Stimulated activated CD4-positive, alpha-beta T cell treated with anti-CD3 and anti-CD28 coated beads, Interleukin-1b, Interleukin-23, amount 100 ng/mL, for 48 hours (primary cell): Measurements from ENCODE around the gene CLMN.
A peak's percentile ranks its signal among the peaks of the same experiment; 100 is the strongest.
"Not testable (repeated sequence)": the region's sequence is repeated elsewhere in the genome, so short reads cannot be mapped to it uniquely, and the experiment has no call there.

Source experiments
- DNase-seq: peaks from one replicate; pipeline ENCODE4 v3.0.0-alpha.2; 2020

The CLMN gene

DNA sequence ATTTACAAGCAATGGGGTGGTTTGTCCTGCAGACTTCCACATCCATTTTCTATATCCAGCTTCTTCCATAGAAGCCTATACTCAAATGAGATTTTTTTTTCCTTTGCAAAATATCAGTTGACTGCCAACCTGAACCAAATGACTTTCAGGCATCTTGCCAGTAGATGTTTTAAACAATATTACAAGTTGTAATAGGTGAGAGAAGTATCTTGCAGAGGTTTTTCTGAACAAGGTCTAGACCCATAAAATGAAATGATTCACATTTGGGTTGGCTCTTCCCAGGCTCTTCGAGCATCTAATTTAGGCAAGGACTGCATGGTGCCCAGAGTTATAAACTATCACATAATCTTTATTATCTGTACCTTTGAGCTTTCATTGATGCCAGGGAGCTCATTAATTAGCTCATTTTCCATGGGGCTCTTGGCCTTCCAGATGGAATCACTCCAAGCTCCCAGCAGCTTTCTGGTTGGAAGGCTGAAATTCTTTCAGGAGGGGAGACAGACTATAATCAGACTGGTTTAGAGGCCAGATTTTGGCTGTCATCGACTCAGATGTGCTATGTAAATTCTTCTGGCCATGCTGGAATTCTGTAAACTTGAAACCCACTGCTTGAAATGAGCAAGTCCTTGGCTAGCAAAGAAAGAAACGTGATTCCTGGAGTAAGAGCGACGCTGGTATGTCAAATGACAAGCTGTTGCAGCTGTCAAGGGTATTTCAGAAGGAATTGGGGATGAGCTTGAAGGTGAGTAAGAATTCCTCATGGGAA, 130.2 kb downstream of the CLMN start:
- no peak for DNase-seq

DNA sequence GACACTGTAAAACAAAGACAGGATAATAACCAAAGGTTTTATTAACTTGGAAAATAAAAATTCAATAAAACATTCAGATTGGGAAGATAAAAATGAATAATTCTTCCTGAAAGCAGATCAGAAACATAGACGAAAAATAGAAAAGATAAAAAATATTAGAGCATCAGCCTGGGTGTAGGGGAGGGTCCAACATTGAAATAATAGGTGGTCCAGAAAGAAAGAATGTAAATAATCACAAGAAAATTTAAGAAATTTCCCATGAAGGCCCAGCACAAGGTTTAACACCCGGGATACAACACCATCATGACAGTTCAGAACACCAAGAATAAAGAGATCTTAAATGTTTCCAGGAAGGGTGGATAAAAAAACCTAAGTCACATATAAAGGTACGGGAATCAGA, 131.3 kb downstream of the CLMN start:
- DNase-seq: no peak

DNA sequence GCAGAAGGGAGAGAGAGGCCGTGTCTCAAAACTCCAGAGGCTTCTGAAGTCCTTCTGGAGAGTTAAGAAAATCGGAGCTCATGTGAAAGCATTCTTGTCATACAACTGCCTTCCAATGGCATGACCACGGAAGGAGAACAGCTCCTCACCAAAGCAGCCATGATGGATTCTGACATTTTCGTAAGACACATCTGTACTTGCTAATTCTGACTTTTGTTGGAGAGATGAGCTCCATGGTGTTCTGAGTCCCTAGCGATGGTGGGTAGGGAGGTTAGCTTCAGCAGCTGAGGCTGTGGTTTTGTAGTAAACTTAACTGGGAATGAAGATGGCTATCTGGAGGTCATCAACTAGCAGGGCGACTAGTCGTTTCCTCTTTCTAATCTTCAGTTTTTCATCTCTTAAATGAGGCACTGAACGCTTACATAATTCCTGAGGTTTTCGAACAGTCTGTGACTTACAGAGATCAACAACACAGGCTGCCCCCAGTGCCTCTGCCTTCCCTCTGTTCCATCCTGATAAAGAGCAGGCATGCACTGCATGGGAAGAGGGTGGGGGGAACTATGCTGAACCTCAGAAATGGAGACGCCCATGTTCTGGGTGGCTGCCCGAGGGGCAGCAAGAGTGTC, 133.8 kb downstream of the CLMN start:
- no peak for DNase-seq

DNA sequence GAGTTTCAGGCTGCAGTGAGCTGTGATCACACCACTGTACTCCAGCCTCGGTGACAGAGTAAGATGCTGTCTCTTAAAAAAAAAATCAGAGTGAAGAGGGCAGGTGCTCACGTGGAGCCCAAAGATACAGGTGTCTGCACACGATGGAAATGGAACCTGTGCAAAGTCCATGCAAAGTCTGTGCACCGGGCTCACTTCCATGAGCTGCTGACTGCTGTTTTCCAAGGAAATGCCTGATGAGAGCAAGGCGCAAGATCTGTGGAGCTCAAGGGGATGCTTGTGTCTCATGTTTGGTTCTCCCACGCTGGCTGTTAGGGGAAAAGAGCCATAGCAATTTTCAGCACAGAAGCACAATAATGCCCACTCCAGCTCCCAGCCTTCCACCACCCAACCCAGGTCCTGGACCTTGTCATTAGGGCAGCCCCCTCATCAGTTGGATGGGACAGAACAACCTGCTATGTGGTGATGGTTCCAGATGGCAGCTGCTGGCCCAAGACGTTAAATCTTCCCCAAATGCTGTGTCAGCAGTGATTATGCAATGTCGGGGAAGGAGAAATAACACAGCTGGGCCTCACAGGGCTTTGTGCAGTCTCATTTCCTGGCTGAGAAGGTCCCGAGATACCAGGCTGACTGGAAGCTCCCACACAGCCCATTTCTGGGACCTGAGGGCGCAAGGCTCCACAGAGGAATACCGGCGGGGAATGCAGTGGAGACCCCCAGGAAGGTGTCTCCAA, 134.5 kb downstream of the CLMN start:
- no peak for DNase-seq

DNA sequence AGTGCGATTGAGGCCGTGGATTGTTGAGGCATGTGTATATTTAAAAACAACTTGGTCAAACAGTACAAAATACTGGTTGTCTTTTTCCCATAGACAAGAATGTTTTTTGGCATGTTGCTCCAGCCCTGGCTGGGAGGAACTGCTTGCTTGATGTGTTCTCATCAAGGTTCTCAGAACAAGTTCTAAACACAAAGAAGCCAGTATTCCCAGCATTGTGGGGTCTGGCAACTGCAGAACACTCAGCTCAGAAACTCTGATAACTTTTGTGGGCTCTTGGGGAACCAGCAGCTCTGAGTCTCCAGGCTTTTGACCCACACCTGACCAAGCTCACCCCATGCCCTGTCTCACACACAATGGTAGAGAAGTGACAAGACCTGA, 135.3 kb downstream of the CLMN start:
- no peak for DNase-seq

DNA sequence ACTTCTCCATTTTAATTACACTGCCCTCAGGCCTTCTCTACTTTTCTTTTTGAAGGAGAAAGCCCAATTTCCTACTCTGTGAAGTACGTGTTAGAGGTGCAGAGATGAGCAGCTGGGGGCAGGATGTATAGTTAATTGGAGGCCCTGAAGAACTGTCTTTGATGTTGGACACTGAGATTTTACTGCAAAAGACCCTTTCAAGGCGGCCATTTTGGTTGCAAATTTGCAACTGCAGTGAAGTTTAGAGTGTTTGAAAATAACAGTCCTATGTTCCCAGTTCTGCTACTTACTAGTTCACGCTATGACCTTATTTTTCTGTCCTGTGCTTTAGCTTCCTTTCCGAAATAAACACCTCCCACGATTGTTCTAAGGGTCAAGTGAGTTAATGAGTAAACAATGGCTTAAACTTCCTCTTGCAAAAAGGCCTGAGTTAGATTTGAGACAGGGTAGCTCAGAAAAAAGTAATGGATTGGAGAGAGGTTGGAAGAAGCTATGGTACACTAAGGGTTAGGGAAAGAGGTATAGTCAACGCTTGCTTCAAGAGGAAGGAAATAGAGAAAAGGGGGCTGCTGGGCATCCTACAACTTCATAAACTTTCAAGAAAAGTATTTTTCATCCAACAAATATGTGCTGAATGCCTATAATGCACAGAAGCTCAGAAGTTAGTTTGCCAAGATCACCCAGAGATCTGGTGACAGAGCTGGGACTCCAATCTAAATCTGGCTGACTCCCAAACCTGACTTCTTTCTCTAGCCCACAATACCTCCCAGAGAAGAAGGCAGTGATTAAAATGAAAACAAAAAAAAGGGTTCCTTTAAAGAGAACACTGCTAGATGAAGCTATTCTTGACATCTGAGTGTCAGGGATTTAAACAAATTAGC, 135.9 kb downstream of the CLMN start:
- no peak for DNase-seq

DNA sequence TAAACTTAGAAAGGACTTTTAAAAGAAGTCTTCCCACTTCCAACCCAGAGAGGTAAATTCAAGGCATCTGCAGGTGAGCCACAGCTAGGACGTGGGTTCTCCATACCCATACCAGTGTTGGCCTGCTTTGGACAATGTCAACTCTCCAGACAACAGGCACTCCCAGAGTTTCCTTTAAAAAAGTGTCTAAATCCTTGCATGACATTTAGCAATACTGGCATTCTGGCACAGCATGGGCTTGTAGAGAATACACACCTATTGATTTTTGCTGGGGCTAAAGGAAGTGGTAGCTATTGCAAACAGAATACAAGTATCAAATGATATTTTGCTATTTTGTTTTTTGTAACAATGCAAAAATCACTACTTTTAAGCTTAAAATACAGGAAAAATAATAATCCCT, 136.6 kb downstream of the CLMN start:
- DNase-seq: no peak

DNA sequence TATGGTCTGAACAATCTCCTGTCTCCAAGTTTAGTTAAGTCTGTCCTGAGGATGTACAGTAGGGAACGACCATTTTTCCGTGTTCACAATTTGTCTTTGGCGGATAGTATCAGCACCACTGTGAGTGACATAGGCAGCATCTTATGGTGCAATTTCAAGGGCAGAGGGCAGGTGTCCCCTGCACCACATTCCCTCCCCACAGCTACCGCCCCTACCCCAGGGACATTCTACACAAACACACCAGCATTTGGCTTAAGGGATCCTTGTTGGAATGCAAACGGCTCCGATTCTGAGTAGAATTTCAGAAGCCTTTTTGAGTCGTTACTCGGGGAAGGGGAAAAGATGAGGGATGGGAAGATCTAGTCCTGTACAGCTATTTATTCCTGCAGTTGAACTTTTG, 137.3 kb downstream of the CLMN start:
- no peak for DNase-seq

DNA sequence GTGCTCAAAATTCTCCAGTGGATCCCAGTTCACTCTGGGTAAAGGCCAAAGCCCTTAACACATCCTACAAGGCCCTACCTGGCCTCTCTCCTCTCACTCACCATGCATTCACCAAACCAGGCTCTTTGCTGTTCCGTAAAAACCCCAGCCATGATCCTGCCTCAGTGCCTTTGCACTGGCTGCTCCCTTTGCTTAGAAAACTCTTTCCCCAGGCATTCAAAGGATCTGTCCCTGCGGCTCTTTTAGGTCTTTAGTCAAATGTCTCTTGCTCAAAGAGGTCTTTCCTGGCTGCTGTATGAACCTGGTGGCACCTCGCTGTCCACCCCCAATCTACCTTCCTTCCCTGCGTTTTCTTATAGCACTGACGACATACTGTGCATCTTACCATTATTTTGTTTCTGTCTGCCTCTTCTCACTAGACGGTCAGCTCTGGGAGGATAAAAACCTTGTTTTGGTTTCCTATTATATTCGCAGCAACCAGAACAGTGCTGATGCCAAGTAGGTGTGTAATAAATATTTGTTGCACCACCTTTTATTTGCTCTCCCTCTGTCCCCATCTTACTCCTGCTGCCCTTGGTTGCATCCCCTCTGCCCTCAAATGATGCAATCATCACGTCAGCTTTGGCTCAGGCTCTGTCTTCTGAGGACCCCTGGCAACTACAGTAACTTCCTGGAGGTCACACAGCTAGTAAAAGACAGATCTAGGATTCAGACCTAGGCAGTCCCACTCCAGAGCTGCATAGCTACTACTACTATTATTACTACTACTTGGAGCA, 138.6 kb downstream of the CLMN start:
- DNase-seq: no peak

DNA sequence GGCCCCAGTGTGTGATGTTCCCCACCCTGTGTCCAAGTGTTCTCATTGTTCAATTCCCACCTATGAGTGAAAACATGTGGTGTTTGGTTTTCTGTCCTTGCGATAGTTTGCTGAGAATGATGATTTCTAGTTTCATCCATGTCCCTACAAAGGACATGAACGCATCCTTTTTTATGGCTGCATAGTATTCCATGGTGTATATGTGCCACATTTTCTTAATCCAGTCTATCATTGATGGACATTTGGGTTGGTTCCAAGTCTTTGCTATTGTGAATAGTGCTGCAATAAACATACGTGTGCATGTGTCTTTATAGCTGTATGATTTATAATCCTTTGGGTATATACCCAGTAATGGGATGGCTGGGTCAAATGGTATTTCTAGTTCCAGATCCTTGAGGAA, 144.0 kb downstream of the CLMN start:
- DNase-seq: not testable (repeated sequence)

DNA sequence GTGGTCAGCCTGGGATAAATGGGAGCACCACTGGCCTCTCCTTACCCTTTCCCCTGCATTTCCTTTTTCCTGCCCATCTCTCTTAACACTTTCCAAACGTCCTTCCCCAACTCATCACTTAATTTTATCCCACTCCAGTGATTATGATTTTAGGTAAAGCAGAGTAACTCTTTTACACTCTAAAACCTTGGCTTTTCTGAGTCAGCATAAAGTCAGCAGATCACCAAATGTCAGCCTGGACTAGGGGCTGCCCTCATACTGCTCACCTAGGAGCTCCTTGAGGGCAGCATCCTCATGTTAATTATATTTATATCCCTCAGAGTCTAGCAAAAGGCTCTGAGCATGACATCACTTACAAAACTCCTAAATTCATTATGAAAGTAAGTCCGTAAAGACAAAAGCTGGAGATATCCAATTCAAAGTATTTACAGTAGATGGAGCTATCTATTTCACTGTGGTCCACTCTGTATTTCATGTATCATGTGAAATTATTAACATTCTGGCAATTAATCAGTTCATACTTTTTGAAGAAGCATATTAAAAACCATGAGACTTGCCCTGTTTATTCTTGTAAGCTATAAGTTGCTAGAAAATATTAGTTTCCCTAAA, 145.4 kb downstream of the CLMN start:
- DNase-seq: no peak

DNA sequence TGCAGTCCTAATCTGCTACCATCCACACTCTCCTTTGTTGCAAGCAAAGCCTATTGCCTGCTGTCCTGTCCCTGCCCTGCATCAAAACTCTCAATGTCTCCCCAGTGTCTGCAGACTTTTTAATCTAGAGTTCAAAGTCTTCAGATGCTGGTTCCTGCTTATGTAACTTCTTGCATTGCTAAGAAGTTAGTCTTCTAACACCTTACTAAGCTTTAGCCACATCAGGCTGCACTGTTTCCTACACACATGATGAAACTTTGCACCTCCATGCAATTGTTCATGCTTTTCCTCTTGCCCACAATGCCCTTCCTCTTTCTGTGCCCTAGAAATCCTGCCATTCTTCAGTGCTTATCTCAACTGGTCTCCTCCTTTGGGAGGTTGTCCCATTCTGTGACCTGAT, 146.2 kb downstream of the CLMN start:
- DNase-seq: no peak

DNA sequence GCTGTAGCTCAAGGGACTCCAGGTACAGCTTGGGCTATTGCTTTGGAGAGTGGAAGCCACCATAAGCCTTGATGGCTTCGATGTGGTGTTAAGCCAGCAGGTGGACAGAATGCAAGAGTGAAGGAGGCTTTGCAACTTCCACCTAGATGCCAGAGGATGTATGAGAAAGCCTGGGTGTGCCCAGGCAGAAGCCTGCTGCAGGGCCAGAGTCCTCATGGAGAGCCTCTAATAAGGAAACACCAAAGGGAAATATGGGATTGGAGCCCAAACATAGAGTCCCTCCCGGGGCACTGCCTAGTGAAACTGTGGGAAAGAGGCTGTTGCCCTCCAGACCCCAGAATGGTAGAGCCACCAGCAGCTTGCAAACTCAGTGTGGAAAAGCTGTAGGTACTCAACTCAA, 152.5 kb downstream of the CLMN start:
- DNase-seq: no peak

DNA sequence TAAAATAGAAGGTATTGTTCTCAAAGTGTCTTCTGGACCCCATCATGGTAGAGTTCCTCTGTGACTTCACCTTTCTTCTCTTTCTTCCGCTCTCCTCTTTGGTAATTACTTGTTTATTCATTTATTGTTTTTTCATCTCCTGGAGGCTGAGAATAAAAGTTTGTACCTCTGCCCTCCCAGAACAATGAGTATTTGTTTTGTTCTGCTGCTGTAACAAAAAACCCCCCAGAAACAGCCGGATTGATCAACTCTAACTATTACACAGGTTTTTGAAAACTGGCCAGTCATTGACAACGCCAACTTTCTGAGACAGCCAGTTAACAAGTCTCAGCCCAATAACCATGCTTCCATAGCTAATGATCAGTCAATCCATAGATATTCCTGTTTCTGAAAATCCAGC, 154.2 kb downstream of the CLMN start:
- no peak for DNase-seq

DNA sequence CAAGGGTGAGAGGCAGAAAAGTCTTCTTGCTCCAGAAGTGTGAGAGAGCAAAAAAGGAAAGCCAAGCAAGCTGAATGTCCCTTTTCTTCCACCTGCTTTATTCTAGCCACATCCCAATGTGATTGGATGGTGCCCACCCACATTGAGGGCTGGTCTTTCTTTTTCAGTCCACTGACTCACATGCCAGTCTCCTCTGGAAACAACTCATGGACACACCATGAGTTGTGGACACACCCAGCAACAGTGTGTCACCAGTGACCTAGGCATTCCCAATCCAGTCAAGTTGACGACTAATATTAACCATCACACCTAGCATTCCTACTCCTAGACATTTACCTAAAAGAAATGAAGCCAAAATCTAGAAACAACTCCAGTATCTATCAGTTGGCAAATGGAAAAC, 155.2 kb downstream of the CLMN start:
- no peak for DNase-seq

DNA sequence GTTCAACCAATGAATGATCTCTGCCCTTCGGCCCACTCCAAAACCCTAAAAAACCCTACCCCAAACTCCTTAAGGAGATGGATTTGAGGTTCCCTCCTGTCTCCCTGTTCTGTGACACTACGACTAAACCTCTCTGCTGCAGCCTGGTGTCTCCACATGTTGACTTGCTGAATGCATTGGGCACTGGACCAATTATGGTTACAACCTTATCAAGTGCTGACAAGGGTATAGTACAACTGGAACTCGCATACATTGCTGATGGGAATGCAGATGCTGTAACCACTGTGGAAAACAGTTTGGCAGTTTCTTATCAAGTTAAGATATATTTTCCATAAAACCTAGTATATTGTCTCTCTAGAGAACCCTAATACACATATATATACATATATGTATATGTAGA, 156.0 kb downstream of the CLMN start:
- no peak for DNase-seq

DNA sequence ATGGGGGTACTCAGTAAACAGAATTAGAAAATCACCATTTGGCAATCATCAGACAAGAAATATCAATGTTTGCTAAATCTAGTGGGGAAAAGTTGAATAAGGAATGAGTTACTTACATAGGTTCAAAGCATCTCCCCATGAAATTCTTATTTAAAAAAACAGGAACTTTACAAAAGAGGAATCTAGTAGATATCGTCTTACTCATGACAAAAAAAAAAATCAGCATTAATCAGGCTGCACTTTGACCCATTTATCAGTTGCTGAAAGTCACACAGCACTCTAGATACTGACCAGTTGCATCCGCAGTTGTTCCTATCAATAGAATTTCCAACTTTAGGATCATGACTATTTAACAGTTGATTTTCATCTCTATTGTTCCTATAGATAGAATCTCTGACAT, 156.6 kb downstream of the CLMN start:
- DNase-seq: no peak

DNA sequence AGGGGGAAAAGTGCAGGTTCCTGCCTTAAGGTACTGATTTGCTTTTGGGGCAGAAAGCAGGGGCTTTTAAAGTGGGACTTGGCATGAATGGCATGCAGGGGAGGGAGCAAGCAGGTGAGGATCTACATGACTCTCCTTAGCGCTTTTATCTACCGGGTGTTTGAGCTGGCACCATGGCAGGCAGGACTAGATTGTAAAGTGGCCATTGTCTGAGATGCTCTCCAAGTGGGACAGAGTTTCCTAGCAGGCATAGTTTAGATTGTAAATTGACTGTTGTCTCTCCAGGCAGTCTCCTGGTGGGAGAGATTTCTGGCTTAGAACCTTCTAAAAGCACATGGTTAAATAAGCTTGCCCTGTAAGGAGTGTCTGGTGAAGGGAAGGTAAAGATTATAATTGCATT, 157.1 kb downstream of the CLMN start:
- no peak for DNase-seq

DNA sequence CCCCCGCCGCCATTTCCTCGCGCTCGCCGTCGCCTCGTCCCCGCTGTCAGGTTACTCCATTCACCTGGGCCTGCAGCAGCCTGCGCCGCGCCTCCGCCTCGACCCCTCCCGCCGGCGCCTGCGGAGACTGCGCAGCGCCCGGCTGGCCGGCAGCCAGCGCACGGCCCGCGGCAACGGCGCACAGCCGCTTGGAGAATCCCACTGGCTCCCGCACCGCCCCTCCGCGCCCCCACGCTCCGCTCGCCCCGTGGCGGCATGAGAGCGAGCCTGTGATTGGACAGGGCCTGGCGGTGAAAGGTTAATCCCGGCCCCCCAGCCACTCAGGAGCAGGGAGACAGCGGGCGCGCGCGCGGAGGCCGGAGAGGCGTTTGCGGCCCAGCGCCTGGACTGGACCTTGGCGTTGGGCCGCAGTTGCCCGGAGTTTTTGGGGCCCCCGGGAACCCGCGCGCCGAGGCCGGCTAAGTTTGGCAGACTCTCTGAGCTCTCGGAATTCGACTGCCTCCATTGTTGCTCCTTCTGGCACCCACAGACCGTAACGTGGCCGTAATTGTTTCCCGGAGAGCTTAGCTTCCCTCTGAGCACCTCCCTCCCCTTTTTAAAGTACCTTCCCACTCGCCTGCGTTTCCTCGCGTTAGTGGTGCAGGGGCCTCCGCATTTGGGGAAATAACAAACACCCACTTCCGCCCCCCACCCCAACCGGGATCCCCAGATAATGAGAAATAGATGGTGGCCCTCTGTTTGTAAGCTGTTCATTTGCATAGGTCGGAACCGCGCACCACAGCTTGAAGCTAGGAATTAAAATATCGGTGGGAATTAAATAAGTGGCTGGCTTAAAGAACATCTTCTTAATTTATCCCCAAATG, 162.2 kb downstream of the CLMN start, which contains the start of gene DICER1:
TSS of gene DICER1 (minus strand) at position 203 of the 863 bp plus-strand sequence. CDS start 24,071 bp downstream, outside the sequence.
- peak; percentile 93 for DNase-seq

DNA sequence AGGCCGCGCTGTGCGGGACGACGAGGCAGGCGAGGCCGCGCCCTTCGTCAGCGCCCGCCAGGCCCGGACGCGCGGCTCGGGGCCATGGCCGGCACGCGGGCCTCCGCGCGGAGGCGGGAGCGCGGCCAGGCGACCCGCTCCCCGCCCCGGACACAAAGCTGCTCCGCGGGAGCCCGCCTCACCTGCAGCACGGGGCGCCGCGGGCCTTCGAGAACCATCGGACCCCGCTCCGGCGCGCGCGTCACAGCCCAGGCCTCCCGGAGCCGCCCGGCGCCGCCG, 162.7 kb downstream of the CLMN start:
- no peak for DNase-seq
